Kidney glomerular epithelial cell (primary cell): ENCODE data around the gene ELL.
A peak's percentile ranks its signal among the peaks of the same experiment; 100 is the strongest.
"Not testable (repeated sequence)": the region's sequence is repeated elsewhere in the genome, so short reads cannot be mapped to it uniquely, and the experiment has no call there.

Experiments used
- DNase-seq: peaks from one replicate; lab custom pipeline; 2025; lab: John Stamatoyannopoulos, UW

ELL gene

DNA sequence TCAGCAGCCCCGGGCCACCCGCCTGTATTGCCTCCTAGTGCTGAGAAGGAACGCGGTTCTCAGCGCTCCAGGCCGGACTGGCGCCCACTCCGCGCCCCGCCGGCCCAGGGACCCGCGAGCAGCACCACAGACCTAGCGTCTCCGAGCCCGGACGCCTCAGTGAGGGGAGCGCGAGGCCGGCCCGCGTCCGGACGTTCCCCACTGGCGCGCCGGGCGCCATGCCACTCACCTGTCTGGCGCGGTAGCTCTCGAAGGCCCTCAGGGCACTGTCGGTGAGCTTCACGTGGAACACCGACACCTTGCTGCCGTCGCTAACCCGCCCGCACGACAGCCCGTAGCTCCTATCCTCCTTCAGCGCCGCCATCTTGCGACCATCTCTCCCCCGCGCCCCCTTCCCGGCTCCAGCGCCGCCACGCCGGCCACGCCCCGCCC lies at the start of gene ELL:
Gene ELL, minus strand, starts transcription at position 379 of the 432 bp plus-strand sequence. Its CDS starts 15 bp downstream, at position 364.
- no peak for DNase-seq

DNA sequence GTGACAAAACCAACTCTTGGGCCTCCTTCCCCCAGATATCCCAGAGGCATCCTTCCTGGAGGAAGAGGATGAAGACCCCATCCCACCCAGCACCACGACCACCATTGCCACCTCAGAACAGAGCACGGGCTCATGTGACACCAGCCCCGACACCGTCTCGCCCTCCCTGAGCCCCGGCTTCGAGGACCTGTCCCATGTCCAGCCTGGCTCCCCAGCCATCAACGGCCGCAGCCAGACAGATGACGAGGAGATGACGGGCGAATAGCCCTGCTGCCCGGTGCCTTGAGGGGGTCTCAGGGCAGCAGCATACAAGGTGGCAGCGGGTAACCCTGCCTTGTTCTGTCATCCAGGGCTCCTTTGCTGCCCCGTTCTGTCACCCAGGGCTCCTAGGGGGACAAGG lies 46.5 kb upstream of the ELL start:
- DNase-seq, result no peak

DNA sequence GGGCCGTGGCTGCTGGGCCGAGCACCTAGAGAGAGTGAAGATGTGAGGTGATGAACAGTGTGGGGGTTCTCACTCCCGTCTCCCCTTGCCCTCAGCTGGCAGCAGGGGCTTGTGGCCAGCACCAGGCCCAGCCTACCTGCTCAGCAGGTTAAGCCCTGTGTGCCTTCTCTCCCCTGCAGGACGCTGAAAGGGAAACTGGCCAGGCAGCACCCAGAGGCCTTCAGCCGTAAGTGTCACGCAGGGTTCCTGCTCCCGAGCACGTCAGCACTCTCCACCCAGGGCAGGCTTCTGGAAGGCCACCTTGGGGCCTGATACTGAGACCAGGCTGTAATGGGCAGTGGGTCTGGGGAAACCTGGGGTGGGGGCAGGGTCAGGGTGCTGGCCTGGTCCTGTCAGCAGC lies 45.1 kb upstream of the ELL start:
- DNase-seq, result no peak

GRCh38 chr19:18562086-18562485 lies 40.2 kb upstream of the ELL start:
- no peak for DNase-seq

DNA sequence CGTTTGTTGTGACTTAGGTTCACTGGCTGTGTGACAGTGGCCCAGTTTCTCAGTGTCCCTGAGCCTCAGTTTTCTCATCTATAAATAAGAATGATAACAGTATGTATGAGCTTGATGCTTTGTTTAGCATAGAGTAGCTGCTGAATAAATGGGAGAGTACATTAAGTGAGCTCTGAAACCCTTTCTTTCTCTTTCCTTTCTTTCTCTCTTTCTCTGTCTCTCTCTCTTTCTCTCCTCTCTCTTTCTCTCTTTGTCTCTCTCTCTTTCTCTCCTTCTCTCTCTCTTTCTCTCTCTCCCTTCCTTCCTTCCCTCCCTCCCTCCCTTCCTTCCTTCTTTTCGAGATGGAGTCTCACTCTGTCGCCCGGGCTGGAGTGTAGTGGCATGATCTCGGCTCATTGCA lies 37.8 kb upstream of the ELL start:
- no peak for DNase-seq

- DNase-seq, result no peak
Observed at GRCh38 chr19:18558604-18559003, 36.7 kb upstream of the ELL start.

- DNase-seq, result no peak
Observed at GRCh38 chr19:18558202-18558555, 36.3 kb upstream of the ELL start.

- DNase-seq, result peak; percentile 89
Observed at GRCh38 chr19:18557411-18558201, 35.7 kb upstream of the ELL start, which contains the start of gene KXD1. Gene KXD1, plus strand, starts transcription at chr19:18557870. Its CDS starts 4,187 bp downstream, at chr19:18562057.

DNA sequence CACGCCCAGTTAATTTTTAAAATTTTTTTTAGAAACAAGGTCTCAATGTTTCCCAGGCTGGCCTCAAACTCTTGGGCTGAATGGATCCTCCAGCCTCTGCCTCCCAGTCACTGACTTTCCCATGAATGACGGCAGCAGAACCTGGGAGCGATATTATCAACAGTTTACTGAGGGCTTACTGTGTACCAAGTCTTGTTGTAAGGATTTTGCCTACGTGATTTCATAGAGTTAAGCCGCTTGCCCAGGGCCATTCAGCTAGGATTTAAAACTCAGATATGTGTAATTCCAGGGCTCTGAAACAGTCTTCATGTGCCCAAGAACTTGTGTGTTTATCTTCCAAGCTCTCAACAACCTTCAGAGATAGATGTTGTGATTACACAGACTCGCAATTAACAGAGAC lies 29.8 kb upstream of the ELL start:
- no peak for DNase-seq

- peak; percentile 5 for DNase-seq
Observed at GRCh38 chr19:18543814-18544475, 22.1 kb upstream of the ELL start.

DNA sequence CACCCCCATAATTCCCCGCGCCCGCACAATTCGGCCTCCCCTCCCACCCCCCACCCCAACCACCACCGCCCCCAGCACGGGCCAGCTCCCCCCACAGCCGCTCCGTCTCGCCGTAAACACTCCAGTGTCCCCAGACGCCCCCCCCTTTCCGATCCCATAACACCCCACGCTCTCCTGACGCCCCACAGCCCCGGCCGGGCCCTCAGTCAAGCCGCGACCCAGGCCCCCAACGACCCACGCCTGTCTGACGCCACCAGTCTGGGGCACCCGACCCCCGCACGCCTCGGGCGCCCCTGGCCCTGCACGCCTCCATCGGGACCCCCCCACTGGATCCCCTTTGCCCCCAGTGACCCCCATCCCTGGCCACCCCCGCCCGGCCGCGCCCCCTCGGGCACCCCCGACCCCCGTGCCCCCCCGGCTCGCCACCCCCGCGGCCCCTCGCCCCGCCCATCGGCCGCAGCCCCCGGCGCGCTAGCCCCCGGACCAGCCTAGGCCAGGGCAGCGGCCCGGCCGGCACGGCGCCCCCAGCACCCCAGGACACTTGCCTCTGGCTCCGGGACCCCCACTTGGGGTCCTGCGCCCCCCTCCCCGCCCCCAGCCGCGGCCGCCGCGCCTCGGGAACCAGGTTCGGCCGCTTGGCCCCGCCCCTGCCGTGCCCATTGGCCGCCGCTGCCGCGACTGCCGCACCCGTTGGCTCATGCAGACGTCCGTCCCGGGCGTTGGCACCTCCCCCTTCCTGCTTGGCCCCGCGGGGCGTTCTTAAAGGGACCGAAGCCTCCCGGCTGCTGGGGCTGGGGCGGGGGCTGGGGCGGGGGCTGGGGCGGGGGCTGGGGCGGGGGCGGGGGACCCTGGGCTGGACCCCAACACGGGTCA lies 21.3 kb upstream of the ELL start, which contains the start of gene FKBP8:
Gene FKBP8, minus strand, starts transcription at position 633 of the 873 bp plus-strand sequence. CDS start 1,603 bp downstream, outside the sequence.
- peak; percentile 50 for DNase-seq

DNA sequence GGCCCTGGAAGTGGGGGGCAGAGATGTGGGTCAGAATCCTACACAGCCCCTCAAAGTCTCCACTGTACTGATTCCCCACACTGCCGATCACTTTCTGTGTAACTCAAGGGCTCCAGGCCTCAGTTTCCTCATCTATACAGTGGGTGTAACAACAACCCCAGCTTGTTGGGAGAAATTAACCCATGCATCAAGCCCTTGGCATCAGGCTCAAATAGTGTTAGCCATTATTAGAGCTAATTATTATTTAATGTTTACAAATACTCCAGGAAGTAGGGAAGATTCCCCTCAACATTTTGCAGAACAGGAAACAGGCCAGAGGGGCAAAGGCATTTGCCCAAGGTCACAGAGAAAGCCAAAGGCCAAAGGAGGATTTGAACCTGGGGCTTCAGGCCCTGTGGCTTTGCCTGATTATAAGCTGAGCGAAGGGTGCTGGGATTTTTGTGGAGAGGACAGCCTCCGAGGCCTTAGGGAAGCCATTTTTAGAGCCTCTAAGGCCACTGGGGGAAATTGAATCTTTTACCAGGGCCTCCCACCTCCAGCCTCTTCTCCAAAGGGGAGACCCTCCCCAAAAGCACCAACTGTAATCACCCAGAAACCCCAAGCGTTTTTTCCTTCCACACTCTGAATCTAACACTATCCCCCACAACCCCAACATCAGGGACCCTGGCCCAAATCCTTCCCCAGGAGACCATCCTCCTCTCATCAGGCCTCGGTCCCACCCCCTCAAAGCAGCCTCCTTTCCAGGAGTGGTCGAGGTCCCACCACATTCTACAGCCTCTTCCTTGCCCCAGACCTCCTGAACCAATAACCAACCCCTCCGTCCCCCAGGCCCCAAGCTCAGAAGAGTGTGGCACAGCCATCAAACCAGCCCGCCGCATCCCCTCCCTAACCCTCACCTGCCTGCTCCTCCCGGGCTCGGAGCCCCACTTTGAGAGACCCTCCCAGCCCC lies 20.4 kb upstream of the ELL start:
- DNase-seq, result no peak

DNA sequence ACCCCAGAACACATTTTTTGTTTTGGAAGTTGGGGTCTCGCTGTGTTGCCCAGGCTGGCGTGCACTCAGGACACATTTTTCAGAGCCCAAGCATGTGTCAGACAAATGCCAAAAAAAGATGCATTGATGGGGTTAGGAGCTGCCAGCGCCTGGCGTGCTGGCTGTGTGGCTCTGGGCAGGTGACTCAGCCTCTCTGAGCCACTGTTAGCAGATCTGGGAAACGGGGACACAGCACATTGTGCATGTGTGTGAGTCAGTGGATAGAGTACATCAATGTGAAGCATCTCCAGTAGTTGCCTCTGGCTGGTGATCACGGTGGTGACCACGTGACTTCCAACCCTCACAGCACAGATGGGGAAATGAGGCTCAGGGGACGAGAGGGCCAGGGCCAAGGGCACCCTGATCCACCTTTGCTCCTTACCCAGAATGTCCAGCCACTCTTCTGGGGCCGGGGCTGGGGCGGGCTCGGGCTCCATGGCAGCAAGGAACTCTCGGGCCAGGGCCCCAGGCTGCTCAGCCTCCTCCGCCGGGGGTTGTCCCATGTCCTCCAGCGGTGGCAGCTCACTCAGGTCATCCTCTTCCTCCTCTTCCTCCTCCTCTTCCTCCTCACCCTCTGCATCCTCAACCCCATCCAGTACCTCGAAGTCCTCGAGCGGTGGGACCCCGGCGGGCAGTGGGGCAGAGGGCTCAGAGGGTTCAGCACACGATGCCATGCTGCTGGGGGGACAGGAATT lies 19.6 kb upstream of the ELL start:
- no peak for DNase-seq

GRCh38 chr19:18540200-18540599 lies 18.3 kb upstream of the ELL start:
- not testable (repeated sequence) for DNase-seq

DNA sequence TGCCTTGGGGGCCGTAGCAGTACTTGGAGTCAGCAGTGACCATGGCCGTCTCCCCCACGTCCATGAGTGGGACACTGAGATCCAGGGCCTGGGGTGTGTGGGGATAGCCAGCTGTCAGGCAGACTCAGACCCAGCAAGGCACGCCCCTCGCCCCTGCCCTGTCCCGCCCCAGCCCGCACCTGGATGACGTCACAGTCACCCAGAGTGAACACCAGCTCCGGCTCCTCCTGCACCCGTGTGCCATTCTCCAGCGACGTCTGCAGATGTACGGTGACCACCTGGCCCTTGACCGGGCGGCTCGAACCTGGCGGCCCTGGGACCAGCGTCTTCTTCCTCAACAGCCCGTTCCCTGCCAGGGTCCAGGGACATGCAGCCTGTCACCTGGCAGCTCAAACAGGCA lies 17.5 kb upstream of the ELL start:
- DNase-seq, result no peak

GRCh38 chr19:18538115-18538514 lies 16.2 kb upstream of the ELL start:
- DNase-seq, result no peak

- DNase-seq, result no peak
Observed at GRCh38 chr19:18537431-18537830, 15.6 kb upstream of the ELL start.

GRCh38 chr19:18536475-18536874 lies 14.6 kb upstream of the ELL start:
- no peak for DNase-seq

- no peak for DNase-seq
Observed at GRCh38 chr19:18533058-18533457, 11.2 kb upstream of the ELL start.

- no peak for DNase-seq
Observed at GRCh38 chr19:18532168-18532890, 10.5 kb upstream of the ELL start.
